ENCODE measurements around the gene ARMC3. TPM values are rescaled to one million over a fixed set of nuclear protein-coding genes. Genes with fewer than 3 reads are reported as not detected.

ARMC3 gene
- total RNA-seq, 4 donors from 2014 or later: not detected

GRCh38 chr10:23056186-23056579 is 128.3 kb downstream of the ARMC3 start:
- Histone ChIP-seq H3K4me3 (no peak overlapping the region), H3K27ac (no peak overlapping the region), H3K36me3 (no peaks in the 10 kb centered on the region), H3K27me3 (peaks cover 0 to 7% (median 0%) of the 10 kb centered on the region in 4 donors), H3K9me3 (peaks cover 0 to 5% (median 0%) of the 10 kb centered on the region in 3 donors), H3K4me1 (peaks cover 0 to 18% (median 8%) of the 10 kb centered on the region in 3 donors)
- intact Hi-C loops (cut with DNase I): no loop called here
- 54 to 69% methylated on average over 3 of the region's 3 CpGs for whole genome bisulfite sequencing, 2 donors
- DNase-seq: no peak
- no peak for TF ChIP-seq POLR2A (IDR thresholded peaks at IDR 0.05)
- no peak for TF ChIP-seq CTCF (IDR thresholded peaks at IDR 0.05)

- Histone ChIP-seq H3K4me1 (peaks cover 0 to 15% (median 0%) of the 10 kb centered on the region in 3 donors), H3K27me3 (no peaks in the 10 kb centered on the region), H3K4me3 (no peak overlapping the region), H3K9me3 (peaks cover 0 to 5% (median 0%) of the 10 kb centered on the region in 3 donors), H3K36me3 (no peaks in the 10 kb centered on the region), H3K27ac (no peak overlapping the region)
- DNase-seq: no peak
- intact Hi-C loops (cut with DNase I): no loop called here
- TF ChIP-seq POLR2A (IDR thresholded peaks at IDR 0.05): no peak
- no peak for TF ChIP-seq CTCF (IDR thresholded peaks at IDR 0.05)
- 19 to 40% methylated on average over 3 of the region's 3 CpGs for WGBS, 2 donors
Observed at GRCh38 chr10:23058366-23058765, 130.5 kb downstream of the ARMC3 start.

GRCh38 chr10:23060918-23061317 is 133.1 kb downstream of the ARMC3 start:
- Histone ChIP-seq H3K27me3 (no peaks in the 10 kb centered on the region), H3K9me3 (peaks cover 0 to 5% (median 0%) of the 10 kb centered on the region in 3 donors), H3K36me3 (no peaks in the 10 kb centered on the region), H3K4me3 (no peak overlapping the region), H3K4me1 (peaks cover 6 to 27% (median 9%) of the 10 kb centered on the region in 3 donors), H3K27ac (no peak overlapping the region)
- DNase-seq: no peak
- 43 to 60% methylated on average over 2 of the region's 2 CpGs for WGBS, 2 donors
- TF ChIP-seq POLR2A (IDR thresholded peaks at IDR 0.05): no peak
- TF ChIP-seq CTCF (IDR thresholded peaks at IDR 0.05): no peak
- intact Hi-C loops (cut with DNase I): loop anchor here (10.0 kb wide), 1 partner anchor 66 kb away; no protein-coding TSS in a partner anchor

GRCh38 chr10:23063045-23063972 is 135.5 kb downstream of the ARMC3 start:
- Histone ChIP-seq H3K36me3 (no peaks in the 10 kb centered on the region), H3K4me1 (peaks cover 8 to 26% (median 10%) of the 10 kb centered on the region in 3 donors), H3K27ac (peak overlapping the region in 3 of 4 donors; percentile 14 to 27 (median 14)), H3K4me3 (peak overlapping the region in 1 of 4 donors; percentile 14), H3K27me3 (no peaks in the 10 kb centered on the region), H3K9me3 (peaks cover 0 to 5% (median 0%) of the 10 kb centered on the region in 3 donors)
- intact Hi-C loops (cut with DNase I): loop anchor here (10.0 kb wide), 1 partner anchor 69 kb away; no protein-coding TSS in a partner anchor
- no peak for TF ChIP-seq CTCF (IDR thresholded peaks at IDR 0.05)
- TF ChIP-seq POLR2A (IDR thresholded peaks at IDR 0.05): no peak
- no peak for DNase-seq
- WGBS, 2 donors: 57 to 68% methylated on average over 18 of the region's 20 CpGs

Data from esophagus squamous epithelium (tissue), 5 donors.